NT2/D1 (cell line): ENCODE data around the gene SEMA3F.

Source experiments
- DNase-seq: peaks from one replicate; pipeline ENCODE4 v3.0.0-alpha.2; 2011; ENCODE audit warnings: low read depth, low spot score
- H3K27me3 ChIP-seq: 2 replicates; pipeline ENCODE4 v1.6.0; 2011; ENCODE audit warnings: mild to moderate bottlenecking; ENCODE audit not compliant: insufficient read length, insufficient read depth
- H3K36me3 ChIP-seq: 2 replicates; pipeline ENCODE4 v1.6.1; 2011; ENCODE audit warnings: mild to moderate bottlenecking, low read length, mixed read lengths; ENCODE audit not compliant: insufficient read depth, insufficient read length
- H3K4me1 ChIP-seq: 2 replicates; pipeline ENCODE4 v1.5.1; 2011; ENCODE audit not compliant: insufficient read depth, insufficient read length
- H3K4me3 ChIP-seq: 2 replicates; pipeline ENCODE4 v1.5.1; 2011; ENCODE audit warnings: low read depth; ENCODE audit not compliant: insufficient read length
- H3K9ac ChIP-seq: 2 replicates; pipeline ENCODE4 v1.6.0; 2011; ENCODE audit warnings: low read depth; ENCODE audit not compliant: insufficient read length
- H3K9me3 ChIP-seq: 2 replicates; pipeline ENCODE4 v1.5.1; 2011; ENCODE audit warnings: mild to moderate bottlenecking, low read length; ENCODE audit not compliant: insufficient read depth
- SUZ12 ChIP-seq: IDR thresholded peaks from 2 replicates; pipeline ENCODE4 v1.6.1; 2011; ENCODE audit not compliant: insufficient read length, insufficient read depth; ENCODE audit errors: extremely low read depth
- YY1 ChIP-seq: IDR thresholded peaks from 2 replicates; pipeline ENCODE4 v1.6.1; 2011; ENCODE audit not compliant: insufficient read length, insufficient read depth
- ZNF274 ChIP-seq: IDR thresholded peaks from 2 replicates; pipeline ENCODE4 v1.6.1; 2011; ENCODE audit warnings: mild to moderate bottlenecking, low read depth, low read length

The SEMA3F gene

DNA sequence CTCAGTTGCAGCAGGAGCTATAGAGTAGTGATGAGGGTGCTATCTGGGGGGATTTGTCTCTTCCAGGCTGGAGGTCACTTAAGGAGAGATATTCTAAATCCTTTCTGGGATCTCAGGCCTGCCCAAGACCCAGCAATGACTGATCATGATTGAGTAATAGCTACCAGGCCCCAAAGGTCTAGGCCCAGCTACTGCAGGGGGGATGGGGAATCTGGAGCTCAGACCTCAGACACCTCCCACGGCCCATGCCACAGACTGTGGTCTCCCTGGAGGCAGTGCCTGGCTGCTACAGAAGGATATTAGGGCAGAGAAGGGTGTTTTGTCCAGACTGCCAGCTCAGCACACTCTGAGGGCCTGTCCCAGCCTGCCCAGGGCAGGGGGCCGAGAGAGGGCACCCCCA lies 56.8 kb downstream of the SEMA3F start:
- peak overlapping the region; percentile 57 for H3K9ac ChIP-seq
- no peak overlapping the region for H3K4me3 ChIP-seq
- no peaks in the 10 kb centered on the region for H3K36me3 ChIP-seq
- H3K27me3 ChIP-seq, result peaks cover 12% of the 10 kb centered on the region
- DNase-seq, result no peak
- H3K4me1 ChIP-seq, result peaks cover 23% of the 10 kb centered on the region
- TF ChIP-seq ZNF274 (no peak), SUZ12 (no peak), YY1 (no peak)
- peaks cover 7% of the 10 kb centered on the region; the same call in 1 of the 2 replicates for H3K9me3 ChIP-seq

DNA sequence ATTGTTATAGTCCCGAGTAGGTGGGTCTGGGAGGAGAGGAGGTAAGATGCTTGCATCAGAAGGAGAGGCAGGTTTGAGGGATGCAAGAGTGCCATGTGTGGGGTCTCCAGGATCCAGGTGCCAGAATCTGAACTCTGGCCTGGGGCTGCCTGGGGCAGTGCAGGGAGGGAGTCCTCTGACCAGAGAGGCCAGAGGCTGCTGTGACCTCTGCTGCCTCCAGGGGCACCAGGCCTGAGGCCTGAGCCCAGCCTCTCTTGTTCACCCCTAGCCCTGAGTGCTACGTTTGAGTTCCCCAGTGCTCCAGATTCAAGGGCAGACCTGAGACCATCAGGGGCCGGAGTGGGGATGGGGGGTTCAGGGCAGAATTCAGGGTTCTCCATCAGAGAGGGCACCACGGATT lies 57.4 kb downstream of the SEMA3F start:
- H3K4me1 ChIP-seq, result peaks cover 23% of the 10 kb centered on the region
- H3K27me3 ChIP-seq, result peaks cover 6% of the 10 kb centered on the region
- H3K9me3 ChIP-seq, result peaks cover 7% of the 10 kb centered on the region; the same call in 1 of the 2 replicates
- no peak for TF ChIP-seq ZNF274
- no peak for TF ChIP-seq SUZ12
- TF ChIP-seq YY1, result no peak
- no peak for DNase-seq
- H3K36me3 ChIP-seq, result no peaks in the 10 kb centered on the region
- peak overlapping the region; percentile 57 for H3K9ac ChIP-seq
- H3K4me3 ChIP-seq, result no peak overlapping the region

DNA sequence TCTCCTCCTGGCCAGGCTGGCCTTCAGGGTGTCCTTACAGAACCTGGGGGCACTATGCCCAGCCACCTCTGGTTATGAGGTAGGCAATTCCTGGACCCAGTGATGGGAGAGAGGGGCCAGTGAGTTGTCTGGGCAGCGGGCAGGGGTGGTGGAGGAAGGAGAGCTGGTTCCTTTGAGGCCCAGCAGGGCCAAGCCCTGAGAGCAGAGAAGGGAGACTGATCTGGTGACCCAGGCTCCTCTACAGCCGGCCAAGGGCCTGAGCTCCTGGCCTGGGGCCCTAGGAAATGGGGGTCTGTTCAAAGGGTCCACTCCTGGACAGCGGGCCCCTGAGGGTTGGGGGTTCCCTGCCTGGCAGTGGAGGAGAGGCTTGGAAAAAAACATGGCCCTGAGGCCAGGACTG lies 57.8 kb downstream of the SEMA3F start:
- peaks cover 7% of the 10 kb centered on the region; the same call in 1 of the 2 replicates for H3K9me3 ChIP-seq
- H3K4me3 ChIP-seq, result no peak overlapping the region
- no peak for DNase-seq
- peaks cover 4% of the 10 kb centered on the region for H3K27me3 ChIP-seq
- TF ChIP-seq SUZ12 (no peak), YY1 (no peak), ZNF274 (no peak)
- peaks cover 23% of the 10 kb centered on the region for H3K4me1 ChIP-seq
- H3K9ac ChIP-seq, result peak overlapping the region; percentile 33
- no peaks in the 10 kb centered on the region for H3K36me3 ChIP-seq

DNA sequence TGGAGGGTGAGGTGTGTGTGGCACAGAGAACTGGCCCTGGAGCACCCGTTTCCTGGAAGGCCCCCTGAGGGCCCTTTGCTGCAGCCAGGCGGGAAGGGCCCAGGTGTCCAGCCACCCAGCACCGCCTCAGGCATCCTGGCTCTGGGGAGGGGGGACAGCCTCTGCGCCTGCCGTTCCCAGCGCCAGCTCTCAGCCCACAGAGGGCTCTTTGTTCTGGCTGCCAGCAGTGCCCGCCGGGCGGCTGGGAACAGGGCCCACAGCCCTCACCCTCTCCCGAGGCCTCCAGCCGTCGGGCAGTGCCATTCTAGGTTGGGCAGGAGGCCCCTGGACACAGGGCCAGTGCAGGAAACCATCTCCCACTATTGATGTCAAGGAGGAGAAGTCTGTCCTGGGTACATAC lies 58.2 kb downstream of the SEMA3F start:
- no peak overlapping the region for H3K4me3 ChIP-seq
- no peaks in the 10 kb centered on the region for H3K36me3 ChIP-seq
- H3K27me3 ChIP-seq, result peaks cover 4% of the 10 kb centered on the region
- no peak overlapping the region for H3K9ac ChIP-seq
- H3K4me1 ChIP-seq, result peaks cover 23% of the 10 kb centered on the region
- H3K9me3 ChIP-seq, result peaks cover 7% of the 10 kb centered on the region; the same call in 1 of the 2 replicates
- DNase-seq, result no peak
- TF ChIP-seq ZNF274 (no peak), YY1 (no peak), SUZ12 (no peak)

DNA sequence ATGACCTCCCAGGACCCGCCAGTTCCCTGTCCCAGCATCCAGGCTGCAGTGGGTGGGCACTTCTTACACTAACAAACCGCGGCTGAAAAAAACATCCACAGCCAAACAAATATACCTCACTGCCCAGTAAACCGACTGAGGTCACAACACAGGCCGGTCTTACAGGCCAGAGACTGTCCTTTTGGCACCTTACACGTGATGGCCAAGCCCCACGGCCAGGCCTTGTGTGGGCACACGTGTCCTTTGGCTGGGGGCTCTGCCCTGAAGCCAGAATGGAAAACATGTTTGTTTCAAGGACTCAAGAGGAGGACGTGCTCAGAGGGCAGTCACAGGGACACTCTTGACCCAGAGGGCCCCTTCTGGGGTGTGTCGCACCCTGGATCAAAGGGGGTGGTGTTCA lies 59.7 kb downstream of the SEMA3F start:
- no peak for DNase-seq
- H3K36me3 ChIP-seq, result no peaks in the 10 kb centered on the region
- H3K9me3 ChIP-seq, result peaks cover 7% of the 10 kb centered on the region; the same call in 1 of the 2 replicates
- no peak overlapping the region for H3K9ac ChIP-seq
- H3K27me3 ChIP-seq, result peaks cover 4% of the 10 kb centered on the region
- H3K4me1 ChIP-seq, result peaks cover 16% of the 10 kb centered on the region
- no peak overlapping the region for H3K4me3 ChIP-seq
- TF ChIP-seq ZNF274, result no peak
- TF ChIP-seq YY1, result no peak

DNA sequence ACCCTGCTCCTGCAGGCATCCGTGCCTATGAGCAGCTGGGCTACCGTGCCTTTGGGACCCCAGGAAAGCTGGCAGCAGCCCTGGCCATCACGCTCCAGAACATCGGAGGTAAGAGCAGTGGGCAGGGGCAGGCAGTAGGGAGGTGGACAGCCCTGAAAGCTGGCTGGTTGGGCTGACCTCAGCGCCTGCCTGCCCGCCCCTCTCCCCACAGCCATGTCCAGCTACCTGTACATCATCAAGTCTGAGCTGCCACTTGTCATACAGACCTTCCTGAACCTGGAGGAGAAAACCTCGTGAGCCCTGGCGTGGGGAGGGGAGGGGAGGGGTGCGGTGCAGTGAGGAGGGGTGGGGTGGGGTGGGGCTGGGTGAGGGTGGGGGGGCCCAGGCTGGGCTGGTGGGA lies 60.4 kb downstream of the SEMA3F start:
- Histone ChIP-seq H3K36me3 (no peaks in the 10 kb centered on the region), H3K9ac (no peak overlapping the region), H3K4me3 (no peak overlapping the region), H3K4me1 (peaks cover 19% of the 10 kb centered on the region), H3K9me3 (peaks cover 7% of the 10 kb centered on the region; the same call in 1 of the 2 replicates), H3K27me3 (peaks cover 4% of the 10 kb centered on the region)
- DNase-seq, result no peak
- TF ChIP-seq ZNF274 (no peak), SUZ12 (no peak), YY1 (no peak)

DNA sequence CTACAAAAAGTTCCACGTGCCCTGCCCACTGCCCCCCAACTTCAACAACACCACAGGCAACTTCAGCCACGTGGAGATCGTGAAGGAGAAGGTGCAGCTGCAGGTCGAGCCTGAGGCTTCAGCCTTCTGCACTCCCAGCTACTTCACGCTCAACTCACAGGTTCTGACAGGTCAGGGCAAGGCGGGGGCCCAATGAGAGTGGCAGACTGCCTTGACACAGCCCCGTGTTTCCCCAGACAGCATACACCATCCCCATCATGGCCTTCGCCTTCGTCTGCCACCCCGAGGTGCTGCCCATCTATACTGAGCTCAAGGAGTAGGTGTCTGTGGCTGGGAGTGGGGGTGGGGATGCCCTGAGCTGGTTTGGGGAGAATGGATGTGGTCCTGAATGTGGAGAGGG lies 62.6 kb downstream of the SEMA3F start:
- DNase-seq, result no peak
- Histone ChIP-seq H3K27me3 (peaks cover 4% of the 10 kb centered on the region), H3K4me3 (no peak overlapping the region), H3K4me1 (peaks cover 14% of the 10 kb centered on the region), H3K36me3 (no peaks in the 10 kb centered on the region), H3K9ac (no peak overlapping the region), H3K9me3 (no peaks in the 10 kb centered on the region)
- TF ChIP-seq ZNF274, result no peak
- TF ChIP-seq SUZ12, result no peak
- TF ChIP-seq YY1, result no peak
